GM21723 (cell line): Measurements from ENCODE around the gene CACNA1I.
"Not testable (repeated sequence)": the region's sequence is repeated elsewhere in the genome, so short reads cannot be mapped to it uniquely, and the experiment has no call there.

Experiments used
- ATAC-seq: cut with Tn5 transposase; IDR thresholded peaks from one replicate; pipeline ENCODE4 v1.9.1; 2021; ENCODE audit warnings: mild to moderate bottlenecking, moderate library complexity; ENCODE audit not compliant: unreplicated experiment

The CACNA1I gene

GRCh38 chr22:39570665-39571064 lies at the start of gene CACNA1I:
Gene CACNA1I, plus strand, starts transcription at chr22:39570753. Its CDS starts 0 bp downstream, at chr22:39570753.
- no peak for ATAC-seq

- ATAC-seq, result peak; percentile 28
Observed at GRCh38 chr22:39521106-39521885, 49.3 kb upstream of the CACNA1I start.

- not testable (repeated sequence) for ATAC-seq
Observed at GRCh38 chr22:39522091-39522490, 48.5 kb upstream of the CACNA1I start.

GRCh38 chr22:39522567-39523300 lies 47.8 kb upstream of the CACNA1I start:
- no peak for ATAC-seq

GRCh38 chr22:39524089-39524752 lies 46.3 kb upstream of the CACNA1I start:
- no peak for ATAC-seq

- no peak for ATAC-seq
Observed at GRCh38 chr22:39524753-39525657, 45.5 kb upstream of the CACNA1I start.

GRCh38 chr22:39525658-39525975 lies 44.9 kb upstream of the CACNA1I start:
- ATAC-seq, result no peak

GRCh38 chr22:39526736-39527171 lies 43.8 kb upstream of the CACNA1I start:
- ATAC-seq, result no peak

GRCh38 chr22:39527481-39527961 lies 43.0 kb upstream of the CACNA1I start:
- no peak for ATAC-seq

GRCh38 chr22:39528080-39528661 lies 42.4 kb upstream of the CACNA1I start:
- ATAC-seq, result no peak

GRCh38 chr22:39528681-39529486 lies 41.7 kb upstream of the CACNA1I start:
- ATAC-seq, result no peak

- no peak for ATAC-seq
Observed at GRCh38 chr22:39529487-39529851, 41.1 kb upstream of the CACNA1I start.

- no peak for ATAC-seq
Observed at GRCh38 chr22:39530116-39530515, 40.4 kb upstream of the CACNA1I start.

GRCh38 chr22:39530692-39531331 lies 39.7 kb upstream of the CACNA1I start:
- no peak for ATAC-seq

GRCh38 chr22:39532215-39533073 lies 38.1 kb upstream of the CACNA1I start, which contains the start of gene RPS19BP1:
Gene RPS19BP1, minus strand, starts transcription at chr22:39532748. Its CDS starts 10 bp downstream, at chr22:39532738.
- peak; percentile 73 for ATAC-seq

GRCh38 chr22:39534092-39534506 lies 36.5 kb upstream of the CACNA1I start:
- no peak for ATAC-seq

- ATAC-seq, result no peak
Observed at GRCh38 chr22:39534591-39535356, 35.8 kb upstream of the CACNA1I start.
